Measurements from ENCODE around the gene ACOT7. TPM values are rescaled to one million over a fixed set of nuclear protein-coding genes. Genes with fewer than 3 reads are reported as not detected.

The ACOT7 gene
- total and polyA plus RNA-seq, 2 of the 13 experiments (the other 11 are each of a cell fraction or from before 2014, with no cell fraction given): 33.0 to 55.8 TPM

DNA sequence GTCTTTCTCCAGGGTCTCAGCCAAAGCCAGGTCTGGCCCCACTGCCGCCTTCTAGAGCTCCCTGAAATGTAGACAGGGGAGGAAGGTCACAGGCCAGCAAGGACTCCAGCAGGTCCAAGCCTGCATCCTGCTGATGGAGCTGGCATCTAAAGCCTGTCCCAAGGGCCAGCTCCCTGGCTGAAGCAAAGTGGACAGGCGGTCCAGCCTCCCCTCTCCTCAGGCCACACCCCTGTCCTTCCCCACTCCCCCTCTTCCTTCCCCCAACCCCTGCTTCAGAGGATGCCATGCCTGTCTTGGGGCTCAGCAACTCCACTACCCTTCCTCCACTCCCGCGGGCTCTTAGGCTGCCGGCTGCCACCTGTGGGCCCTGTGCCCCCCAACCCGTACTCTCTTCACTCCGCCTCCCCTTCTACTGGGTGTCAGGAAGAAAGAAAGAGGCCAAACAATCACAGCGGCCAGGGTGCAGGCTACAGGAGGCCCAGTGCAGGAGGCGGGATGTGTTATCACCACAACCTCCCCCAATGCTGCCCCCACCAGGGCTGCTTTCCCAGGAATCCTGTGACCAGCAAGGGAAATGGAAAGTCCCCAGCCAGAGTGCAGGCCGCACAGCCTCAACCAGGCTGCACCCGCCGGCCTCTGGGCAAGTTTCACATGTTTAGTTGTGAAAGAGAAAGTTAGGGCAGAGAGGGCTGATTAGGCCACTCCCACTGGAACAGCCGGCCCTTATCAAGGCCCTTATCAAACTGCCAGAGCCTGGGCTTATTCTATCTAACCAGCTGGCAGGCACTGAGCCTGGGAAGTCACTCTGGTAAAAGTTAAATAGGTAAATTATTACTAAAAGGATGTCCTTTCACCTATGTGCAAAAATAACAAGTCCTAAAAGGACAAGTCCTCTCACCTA is 34.1 kb downstream of the ACOT7 start (continued):
- TF ChIP-seq NCOA1 (CRISPR knock-in tag; IDR thresholded peaks at IDR 0.05) (no peak), TAF15 (IDR thresholded peaks at IDR 0.05; ENCODE audit: low read depth, low read length, poor library complexity, severe bottlenecking) (no peak), JUN (CRISPR knock-in tag; IDR thresholded peaks at IDR 0.05) (no peak), ZNF746 (CRISPR knock-in tag; IDR thresholded peaks at IDR 0.05) (peak; percentile 86), SRSF1 (optimal IDR thresholded peaks at IDR 0.05; ENCODE audit: low read depth, low read length) (peak; percentile 90), ZNF652 (CRISPR knock-in tag; IDR thresholded peaks at IDR 0.05; ENCODE audit: borderline replicate concordance, low read depth) (no peak), ZNF850 (CRISPR knock-in tag; conservative IDR thresholded peaks at IDR 0.05) (no peak), CREB1 (IDR thresholded peaks at IDR 0.05) (no peak), CREB1 (CRISPR knock-in tag; IDR thresholded peaks at IDR 0.05) (peak; percentile 72), ZNF883 (CRISPR knock-in tag; IDR thresholded peaks at IDR 0.05; ENCODE audit: not compliant biosample characterization) (no peak), FOXA3 (CRISPR knock-in tag; IDR thresholded peaks at IDR 0.05) (peak; percentile 39; the same call in 1 of the 2 replicates), MXD4 (CRISPR knock-in tag; IDR thresholded peaks at IDR 0.05) (no peak; the same call in 1 of the 2 replicates), ZIK1 (CRISPR knock-in tag; IDR thresholded peaks at IDR 0.05; ENCODE audit: borderline replicate concordance, low read depth) (no peak), GZF1 (CRISPR knock-in tag; IDR thresholded peaks at IDR 0.05) (no peak), WIZ (CRISPR knock-in tag; IDR thresholded peaks at IDR 0.05) (no peak), ZNF572 (CRISPR knock-in tag; IDR thresholded peaks at IDR 0.05) (no peak), NR3C1 (CRISPR knock-in tag; IDR thresholded peaks at IDR 0.05) (no peak), SKI (IDR thresholded peaks at IDR 0.05; ENCODE audit: partially characterized antibody) (no peak), MIER2 (CRISPR knock-in tag; IDR thresholded peaks at IDR 0.05) (0 out of 2 replicates have a peak, but pooled peaks have one; percentile 20), GPN1 (CRISPR knock-in tag; IDR thresholded peaks at IDR 0.05; ENCODE audit: borderline replicate concordance) (no peak), EZH2 (conservative IDR thresholded peaks at IDR 0.05; ENCODE audit: low read depth, low read length) (no peak), ARHGAP35 (CRISPR knock-in tag; IDR thresholded peaks at IDR 0.05; ENCODE audit: borderline replicate concordance) (no peak), ZNF138 (CRISPR knock-in tag; IDR thresholded peaks at IDR 0.05; ENCODE audit: low read depth) (no peak), ZNF629 (CRISPR knock-in tag; conservative IDR thresholded peaks at IDR 0.05) (no peak; the same call in 1 of the 2 replicates), MAFK (conservative IDR thresholded peaks at IDR 0.05 in 1 of 2, IDR thresholded peaks at IDR 0.05 in 1 of 2; ENCODE audit: low read length in 2 of 2) (no peak), KDM2A (CRISPR knock-in tag; IDR thresholded peaks at IDR 0.05; ENCODE audit: borderline replicate concordance, low read depth) (peak; percentile 16; the same call in 1 of the 2 replicates), ETV6 (CRISPR knock-in tag; conservative IDR thresholded peaks at IDR 0.05) (no peak), MED13 (CRISPR knock-in tag; IDR thresholded peaks at IDR 0.05) (no peak)
- TF ChIP-seq, protein P1, sequence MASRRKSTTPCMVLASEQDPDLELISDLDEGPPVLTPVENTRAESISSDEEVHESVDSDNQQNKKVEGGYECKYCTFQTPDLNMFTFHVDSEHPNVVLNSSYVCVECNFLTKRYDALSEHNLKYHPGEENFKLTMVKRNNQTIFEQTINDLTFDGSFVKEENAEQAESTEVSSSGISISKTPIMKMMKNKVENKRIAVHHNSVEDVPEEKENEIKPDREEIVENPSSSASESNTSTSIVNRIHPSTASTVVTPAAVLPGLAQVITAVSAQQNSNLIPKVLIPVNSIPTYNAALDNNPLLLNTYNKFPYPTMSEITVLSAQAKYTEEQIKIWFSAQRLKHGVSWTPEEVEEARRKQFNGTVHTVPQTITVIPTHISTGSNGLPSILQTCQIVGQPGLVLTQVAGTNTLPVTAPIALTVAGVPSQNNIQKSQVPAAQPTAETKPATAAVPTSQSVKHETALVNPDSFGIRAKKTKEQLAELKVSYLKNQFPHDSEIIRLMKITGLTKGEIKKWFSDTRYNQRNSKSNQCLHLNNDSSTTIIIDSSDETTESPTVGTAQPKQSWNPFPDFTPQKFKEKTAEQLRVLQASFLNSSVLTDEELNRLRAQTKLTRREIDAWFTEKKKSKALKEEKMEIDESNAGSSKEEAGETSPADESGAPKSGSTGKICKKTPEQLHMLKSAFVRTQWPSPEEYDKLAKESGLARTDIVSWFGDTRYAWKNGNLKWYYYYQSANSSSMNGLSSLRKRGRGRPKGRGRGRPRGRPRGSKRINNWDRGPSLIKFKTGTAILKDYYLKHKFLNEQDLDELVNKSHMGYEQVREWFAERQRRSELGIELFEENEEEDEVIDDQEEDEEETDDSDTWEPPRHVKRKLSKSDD (CRISPR knock-in tag; IDR thresholded peaks at IDR 0.05; ENCODE audit: low read depth): no peak
- TF ChIP-seq, protein P2, sequence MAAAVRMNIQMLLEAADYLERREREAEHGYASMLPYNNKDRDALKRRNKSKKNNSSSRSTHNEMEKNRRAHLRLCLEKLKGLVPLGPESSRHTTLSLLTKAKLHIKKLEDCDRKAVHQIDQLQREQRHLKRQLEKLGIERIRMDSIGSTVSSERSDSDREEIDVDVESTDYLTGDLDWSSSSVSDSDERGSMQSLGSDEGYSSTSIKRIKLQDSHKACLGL (CRISPR knock-in tag; IDR thresholded peaks at IDR 0.05): 0 out of 2 replicates have a peak, but pooled peaks have one; percentile 39

Measured in HepG2 (cell line).